Measurements from ENCODE around the gene RNF215. TPM values are rescaled to one million over a fixed set of nuclear protein-coding genes. Genes with fewer than 3 reads are reported as not detected.

RNF215 gene
- 20.3 TPM for total RNA-seq

DNA sequence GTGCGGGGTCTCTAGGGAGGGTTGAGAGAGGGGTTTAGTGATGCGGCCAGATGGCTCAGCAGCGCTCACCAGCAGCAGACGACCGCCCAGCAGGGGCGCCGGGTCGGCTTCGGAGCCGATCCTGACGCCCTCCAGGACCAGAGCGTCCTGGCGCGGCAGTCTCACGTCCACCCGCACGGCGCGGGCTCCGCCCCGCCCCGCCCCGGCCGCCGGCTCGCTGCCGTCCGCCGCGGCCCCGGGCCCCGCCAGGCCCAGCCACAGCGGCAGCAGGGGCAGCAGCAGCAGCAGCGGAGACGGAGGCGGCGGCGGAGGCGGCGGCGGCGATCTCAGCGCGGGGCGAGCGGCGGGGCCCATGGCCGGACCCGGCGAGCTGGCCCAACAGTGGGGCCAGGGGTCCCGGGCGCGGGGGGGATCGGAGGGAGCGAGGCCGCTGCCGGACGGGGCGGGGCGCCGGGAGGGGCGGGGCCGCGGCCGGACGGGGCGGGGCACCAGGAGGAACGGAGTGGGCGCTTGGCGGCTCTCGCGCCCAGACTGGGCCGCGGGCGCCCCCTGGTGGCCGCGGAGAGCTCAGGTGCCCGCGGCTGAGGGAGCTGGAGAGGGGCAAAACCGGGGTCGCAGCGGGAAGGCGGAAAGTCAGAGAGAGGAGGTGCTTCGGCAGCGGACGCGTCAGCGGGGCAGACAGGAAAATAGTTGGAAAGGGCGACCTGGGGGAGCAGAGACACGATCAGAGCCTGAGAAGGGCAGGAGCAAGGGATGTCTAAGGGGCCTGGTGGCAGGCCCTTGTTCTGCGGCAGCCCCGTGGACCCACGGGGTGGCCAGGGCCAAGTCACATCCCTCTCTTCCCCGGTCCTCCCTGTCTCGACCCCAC is at the start of gene RNF215:
TSS of gene RNF215 (minus strand) at position 452 of the 868 bp plus-strand sequence. CDS start at position 354, 98 bp downstream.

DNA sequence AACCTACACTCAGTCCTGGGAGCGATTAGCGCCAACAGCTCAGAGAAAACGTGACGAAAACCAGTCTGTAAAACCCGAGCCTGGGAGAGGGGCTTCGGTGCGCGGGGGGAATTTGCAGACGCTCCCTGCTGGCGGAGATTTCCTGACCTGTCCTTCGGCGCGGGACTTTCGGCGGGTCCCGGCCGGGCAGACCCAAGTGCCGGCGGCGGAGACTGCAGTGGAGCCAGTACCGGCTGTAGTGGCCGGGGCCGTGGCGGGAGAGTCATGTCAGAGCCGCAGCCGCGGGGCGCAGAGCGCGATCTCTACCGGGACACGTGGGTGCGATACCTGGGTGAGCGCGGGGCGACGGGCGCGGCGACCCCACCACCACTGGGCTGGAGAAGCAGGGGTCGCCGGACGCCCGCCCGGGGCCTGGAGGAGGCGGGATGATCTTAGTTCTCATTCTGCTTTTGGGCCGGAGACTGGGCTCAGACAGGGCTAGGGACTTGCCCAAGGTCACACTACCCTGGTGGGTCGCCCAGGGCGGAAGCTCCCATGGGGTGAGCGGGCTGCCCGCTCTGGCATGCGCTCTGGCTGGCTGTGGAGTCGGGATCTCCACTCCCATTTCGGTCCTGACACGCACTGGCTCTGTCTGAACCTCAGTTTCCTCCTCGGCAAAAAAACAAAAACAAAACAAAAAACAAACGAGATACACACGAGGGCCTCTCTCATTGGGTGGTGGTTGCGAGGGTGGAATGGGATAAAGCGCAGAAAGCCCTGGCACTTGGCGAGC is 38.6 kb upstream of the RNF215 start, which contains the start of gene MTFP1:
TSS of gene MTFP1 (plus strand) at position 153 of the 772 bp plus-strand sequence. CDS start at position 265, 112 bp downstream.

DNA sequence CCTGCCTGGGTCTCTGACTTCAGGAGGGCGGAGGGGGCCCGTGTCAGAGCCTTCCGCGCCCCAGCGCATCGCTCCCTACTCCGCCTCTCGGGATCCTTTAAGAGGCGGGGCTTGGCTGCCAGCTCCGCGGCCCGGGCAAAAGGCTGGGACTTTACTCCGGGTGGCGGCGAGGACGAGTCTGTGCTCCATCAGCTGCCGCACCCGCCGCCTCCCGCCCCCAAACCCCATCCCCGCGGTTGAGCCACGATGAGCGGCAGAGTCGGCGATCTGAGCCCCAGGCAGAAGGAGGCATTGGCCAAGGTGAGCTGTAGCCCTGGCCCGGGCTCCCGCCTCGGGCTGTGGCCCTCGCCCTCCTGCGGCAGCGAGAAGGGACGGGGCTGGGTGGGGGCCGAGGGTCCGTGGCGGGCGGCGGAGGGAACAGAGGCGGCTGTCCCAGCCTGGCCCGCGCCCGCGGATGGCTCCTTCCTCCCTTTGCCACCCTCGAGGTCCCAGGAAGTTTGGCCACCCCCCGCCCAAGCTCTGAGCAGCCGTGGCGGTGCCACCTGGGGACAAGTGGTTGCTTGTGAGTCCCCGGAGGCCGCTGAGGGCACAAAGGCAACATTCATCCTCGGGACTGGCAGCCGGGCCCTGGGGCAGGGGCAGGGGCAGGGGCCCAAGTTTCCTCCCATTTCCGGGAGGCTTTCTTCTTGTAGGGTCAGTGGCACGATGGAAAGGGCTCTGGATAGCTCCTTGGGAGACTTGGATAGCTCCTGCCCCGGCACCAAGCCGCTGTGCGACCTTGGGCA is 9.9 kb upstream of the RNF215 start, which contains the start of gene SEC14L2:
TSS of gene SEC14L2 (plus strand) at position 148 of the 785 bp plus-strand sequence. CDS start at position 247, 99 bp downstream.

DNA sequence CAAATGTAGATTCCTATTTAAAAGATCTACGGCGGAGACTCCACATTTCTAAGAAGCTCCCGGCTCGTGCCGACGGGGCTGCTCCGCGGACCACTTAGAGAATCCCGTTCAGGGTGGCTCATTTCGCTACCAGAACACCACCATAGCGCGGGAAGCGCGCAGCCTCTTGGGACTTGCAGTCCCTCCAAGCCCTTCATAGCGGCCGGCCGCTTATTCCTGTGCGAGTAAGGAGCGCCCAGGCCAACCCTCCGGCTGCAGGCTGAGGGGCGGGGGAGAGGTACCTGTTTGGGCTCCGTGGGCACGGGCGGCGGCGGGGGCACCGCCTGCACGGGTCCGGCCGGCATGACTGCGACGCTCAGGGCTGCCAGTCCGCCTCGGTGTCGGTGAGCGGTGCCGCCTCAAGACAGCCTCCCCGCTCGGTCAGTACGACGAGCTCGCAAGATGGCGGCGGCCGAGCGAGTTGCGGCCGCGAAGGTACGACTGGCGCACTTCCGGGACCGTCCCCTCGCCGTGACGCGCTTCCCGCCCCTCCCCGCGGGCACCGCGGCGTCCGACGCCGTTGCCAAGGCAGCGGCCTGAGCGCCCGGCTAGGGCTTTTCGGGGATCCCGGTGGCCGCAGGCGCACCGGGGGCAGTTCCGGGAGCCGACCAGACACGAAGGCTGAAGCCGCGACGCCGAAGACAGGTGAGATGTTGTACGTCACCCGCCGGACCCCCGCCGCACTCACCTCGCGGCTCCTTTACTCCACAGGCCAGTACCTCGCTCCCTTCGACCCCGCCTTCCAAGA is 30.6 kb downstream of the RNF215 start, which contains the start of the genes CCDC157 and SF3A1:
TSS of gene CCDC157 (plus strand) at position 559 of the 787 bp plus-strand sequence. CDS start 8,994 bp downstream, outside the sequence.
TSS of gene SF3A1 (minus strand) at position 446 of the 787 bp plus-strand sequence. CDS start at position 344, 102 bp downstream.

Small RNA genes within 50 kb of the gene (small RNA-seq; reads per million reads assigned to genes)
- gene AC004832.3: not detected
- not detected for gene RNU6-564P

Other genes with a start within 250 kb of the RNF215 start
- gene LIF, start 140.7 kb downstream of the RNF215 start, total RNA-seq: not detected
- 0.23 TPM for gene OSM, start 120.6 kb downstream of the RNF215 start, total RNA-seq
- 2.5 TPM for gene CASTOR1, start 97.9 kb downstream of the RNF215 start, total RNA-seq
- 11.1 TPM for gene TBC1D10A, start 60.5 kb downstream of the RNF215 start, total RNA-seq
- 21.9 TPM for gene SF3A1, start 30.5 kb downstream of the RNF215 start, total RNA-seq
- gene CCDC157, start 30.4 kb downstream of the RNF215 start, total RNA-seq: 9.9 TPM
- gene SEC14L2, start 9.6 kb upstream of the RNF215 start, total RNA-seq: 12.9 TPM
- gene MTFP1, start 38.4 kb upstream of the RNF215 start, total RNA-seq: 3.5 TPM
- gene SEC14L3, start 84.6 kb upstream of the RNF215 start, total RNA-seq: not detected
- gene SEC14L4, start 118.3 kb upstream of the RNF215 start, total RNA-seq: not detected
- gene SEC14L6, start 159.3 kb upstream of the RNF215 start, total RNA-seq: 2.1 TPM
- gene GAL3ST1, start 187.3 kb upstream of the RNF215 start, total RNA-seq: 6.0 TPM
- 38.8 TPM for gene PES1, start 204.5 kb upstream of the RNF215 start, total RNA-seq
- 22.6 TPM for gene TCN2, start 219.8 kb upstream of the RNF215 start, total RNA-seq
- gene SLC35E4, start 248.4 kb upstream of the RNF215 start, total RNA-seq: 6.9 TPM